ENCODE data around the gene PRRC2B. TPM values are rescaled to one million over a fixed set of nuclear protein-coding genes. Genes with fewer than 3 reads are reported as not detected.

PRRC2B gene
- total and polyA plus RNA-seq, 2 of the 8 experiments (the other 6 are each of a cell fraction or from before 2014, with no cell fraction given) = 37.3 to 249 TPM

DNA sequence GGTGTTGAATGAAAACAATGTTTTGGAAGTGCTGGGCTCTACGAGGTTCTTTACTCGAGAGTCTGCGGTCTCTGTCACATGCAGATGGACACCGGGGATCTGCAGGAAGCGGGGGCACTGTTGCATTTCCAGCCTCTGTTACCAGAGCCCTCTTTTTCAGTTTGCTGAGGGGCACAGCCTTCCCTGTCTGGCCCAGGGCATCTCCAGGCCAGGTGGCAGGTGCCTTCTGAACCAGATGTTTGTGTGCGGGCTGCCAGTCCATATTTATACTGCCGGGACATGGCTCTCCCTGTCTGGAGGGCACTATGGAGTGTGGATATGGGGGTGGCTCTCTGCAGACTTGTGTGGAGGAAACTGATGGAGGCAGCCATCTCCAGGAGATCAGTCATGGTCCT is 90.2 kb downstream of the PRRC2B start (continued):
- TF ChIP-seq, protein P1, sequence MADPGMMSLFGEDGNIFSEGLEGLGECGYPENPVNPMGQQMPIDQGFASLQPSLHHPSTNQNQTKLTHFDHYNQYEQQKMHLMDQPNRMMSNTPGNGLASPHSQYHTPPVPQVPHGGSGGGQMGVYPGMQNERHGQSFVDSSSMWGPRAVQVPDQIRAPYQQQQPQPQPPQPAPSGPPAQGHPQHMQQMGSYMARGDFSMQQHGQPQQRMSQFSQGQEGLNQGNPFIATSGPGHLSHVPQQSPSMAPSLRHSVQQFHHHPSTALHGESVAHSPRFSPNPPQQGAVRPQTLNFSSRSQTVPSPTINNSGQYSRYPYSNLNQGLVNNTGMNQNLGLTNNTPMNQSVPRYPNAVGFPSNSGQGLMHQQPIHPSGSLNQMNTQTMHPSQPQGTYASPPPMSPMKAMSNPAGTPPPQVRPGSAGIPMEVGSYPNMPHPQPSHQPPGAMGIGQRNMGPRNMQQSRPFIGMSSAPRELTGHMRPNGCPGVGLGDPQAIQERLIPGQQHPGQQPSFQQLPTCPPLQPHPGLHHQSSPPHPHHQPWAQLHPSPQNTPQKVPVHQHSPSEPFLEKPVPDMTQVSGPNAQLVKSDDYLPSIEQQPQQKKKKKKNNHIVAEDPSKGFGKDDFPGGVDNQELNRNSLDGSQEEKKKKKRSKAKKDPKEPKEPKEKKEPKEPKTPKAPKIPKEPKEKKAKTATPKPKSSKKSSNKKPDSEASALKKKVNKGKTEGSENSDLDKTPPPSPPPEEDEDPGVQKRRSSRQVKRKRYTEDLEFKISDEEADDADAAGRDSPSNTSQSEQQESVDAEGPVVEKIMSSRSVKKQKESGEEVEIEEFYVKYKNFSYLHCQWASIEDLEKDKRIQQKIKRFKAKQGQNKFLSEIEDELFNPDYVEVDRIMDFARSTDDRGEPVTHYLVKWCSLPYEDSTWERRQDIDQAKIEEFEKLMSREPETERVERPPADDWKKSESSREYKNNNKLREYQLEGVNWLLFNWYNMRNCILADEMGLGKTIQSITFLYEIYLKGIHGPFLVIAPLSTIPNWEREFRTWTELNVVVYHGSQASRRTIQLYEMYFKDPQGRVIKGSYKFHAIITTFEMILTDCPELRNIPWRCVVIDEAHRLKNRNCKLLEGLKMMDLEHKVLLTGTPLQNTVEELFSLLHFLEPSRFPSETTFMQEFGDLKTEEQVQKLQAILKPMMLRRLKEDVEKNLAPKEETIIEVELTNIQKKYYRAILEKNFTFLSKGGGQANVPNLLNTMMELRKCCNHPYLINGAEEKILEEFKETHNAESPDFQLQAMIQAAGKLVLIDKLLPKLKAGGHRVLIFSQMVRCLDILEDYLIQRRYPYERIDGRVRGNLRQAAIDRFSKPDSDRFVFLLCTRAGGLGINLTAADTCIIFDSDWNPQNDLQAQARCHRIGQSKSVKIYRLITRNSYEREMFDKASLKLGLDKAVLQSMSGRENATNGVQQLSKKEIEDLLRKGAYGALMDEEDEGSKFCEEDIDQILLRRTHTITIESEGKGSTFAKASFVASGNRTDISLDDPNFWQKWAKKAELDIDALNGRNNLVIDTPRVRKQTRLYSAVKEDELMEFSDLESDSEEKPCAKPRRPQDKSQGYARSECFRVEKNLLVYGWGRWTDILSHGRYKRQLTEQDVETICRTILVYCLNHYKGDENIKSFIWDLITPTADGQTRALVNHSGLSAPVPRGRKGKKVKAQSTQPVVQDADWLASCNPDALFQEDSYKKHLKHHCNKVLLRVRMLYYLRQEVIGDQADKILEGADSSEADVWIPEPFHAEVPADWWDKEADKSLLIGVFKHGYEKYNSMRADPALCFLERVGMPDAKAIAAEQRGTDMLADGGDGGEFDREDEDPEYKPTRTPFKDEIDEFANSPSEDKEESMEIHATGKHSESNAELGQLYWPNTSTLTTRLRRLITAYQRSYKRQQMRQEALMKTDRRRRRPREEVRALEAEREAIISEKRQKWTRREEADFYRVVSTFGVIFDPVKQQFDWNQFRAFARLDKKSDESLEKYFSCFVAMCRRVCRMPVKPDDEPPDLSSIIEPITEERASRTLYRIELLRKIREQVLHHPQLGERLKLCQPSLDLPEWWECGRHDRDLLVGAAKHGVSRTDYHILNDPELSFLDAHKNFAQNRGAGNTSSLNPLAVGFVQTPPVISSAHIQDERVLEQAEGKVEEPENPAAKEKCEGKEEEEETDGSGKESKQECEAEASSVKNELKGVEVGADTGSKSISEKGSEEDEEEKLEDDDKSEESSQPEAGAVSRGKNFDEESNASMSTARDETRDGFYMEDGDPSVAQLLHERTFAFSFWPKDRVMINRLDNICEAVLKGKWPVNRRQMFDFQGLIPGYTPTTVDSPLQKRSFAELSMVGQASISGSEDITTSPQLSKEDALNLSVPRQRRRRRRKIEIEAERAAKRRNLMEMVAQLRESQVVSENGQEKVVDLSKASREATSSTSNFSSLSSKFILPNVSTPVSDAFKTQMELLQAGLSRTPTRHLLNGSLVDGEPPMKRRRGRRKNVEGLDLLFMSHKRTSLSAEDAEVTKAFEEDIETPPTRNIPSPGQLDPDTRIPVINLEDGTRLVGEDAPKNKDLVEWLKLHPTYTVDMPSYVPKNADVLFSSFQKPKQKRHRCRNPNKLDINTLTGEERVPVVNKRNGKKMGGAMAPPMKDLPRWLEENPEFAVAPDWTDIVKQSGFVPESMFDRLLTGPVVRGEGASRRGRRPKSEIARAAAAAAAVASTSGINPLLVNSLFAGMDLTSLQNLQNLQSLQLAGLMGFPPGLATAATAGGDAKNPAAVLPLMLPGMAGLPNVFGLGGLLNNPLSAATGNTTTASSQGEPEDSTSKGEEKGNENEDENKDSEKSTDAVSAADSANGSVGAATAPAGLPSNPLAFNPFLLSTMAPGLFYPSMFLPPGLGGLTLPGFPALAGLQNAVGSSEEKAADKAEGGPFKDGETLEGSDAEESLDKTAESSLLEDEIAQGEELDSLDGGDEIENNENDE (IDR thresholded peaks at IDR 0.05; ENCODE audit: insufficient replicate concordance, low read length) = no peak
- no peak for TF ChIP-seq KDM5A (IDR thresholded peaks at IDR 0.05; ENCODE audit: low read length)
- TF ChIP-seq RFX5 (IDR thresholded peaks at IDR 0.05; ENCODE audit: borderline replicate concordance, low read depth, low read length) = no peak
- TF ChIP-seq CEBPB (IDR thresholded peaks at IDR 0.05; ENCODE audit: low read depth, low read length) = no peak
- no peak for TF ChIP-seq RNF2 (IDR thresholded peaks at IDR 0.05; ENCODE audit: borderline replicate concordance, low read depth, low read length, missing control alignments, poor library complexity, severe bottlenecking)

Data from H1 (cell line).